Activated CD8-positive, alpha-beta T cell treated with anti-CD3 and anti-CD28 coated beads for 36 hours (primary cell): ENCODE results near the gene CCDC167. TPM values are rescaled to one million over a fixed set of nuclear protein-coding genes. Genes with fewer than 3 reads are reported as not detected.

ENCODE experiments used
- ATAC-seq: fragments of 200-7000 bp; cut with Tn5 transposase; one replicate; pipeline ENCODE4 v1.10.0; 2021; ENCODE audit warnings: mild to moderate bottlenecking, moderate library complexity
- CTCF ChIA-PET: fragments of 350-600 bp; sonication (Branson Sonifier 250); formaldehyde crosslinking; loops from one replicate; lab custom pipeline; 2021; ENCODE audit warnings: antibody characterized with exemption; lab: Charles Lee
- POLR2A ChIA-PET: fragments of 350-600 bp; sonication (Branson Sonifier 250); formaldehyde crosslinking; loops from one replicate; lab custom pipeline; 2021; ENCODE audit warnings: antibody characterized with exemption; lab: Charles Lee
- DNase-seq: peaks from one replicate; pipeline ENCODE4 v3.0.0-alpha.2; 2020
- H3K27ac Mint-ChIP-seq: one replicate; pipeline ENCODE4 v1.8.0; 2021; ENCODE audit warnings: mild to moderate bottlenecking, mixed read lengths
- H3K27me3 Mint-ChIP-seq: one replicate; pipeline ENCODE4 v1.8.0; 2021; ENCODE audit warnings: mixed read lengths
- H3K36me3 Mint-ChIP-seq: one replicate; pipeline ENCODE4 v1.8.0; 2021; ENCODE audit warnings: low read depth, mixed read lengths
- H3K4me1 Mint-ChIP-seq: one replicate; pipeline ENCODE4 v1.8.0; 2021; ENCODE audit warnings: low read depth, mixed read lengths
- H3K4me3 Mint-ChIP-seq: one replicate; pipeline ENCODE4 v1.8.0; 2021; ENCODE audit warnings: mild to moderate bottlenecking, moderate library complexity, mixed read lengths
- H3K9me3 Mint-ChIP-seq: one replicate; pipeline ENCODE4 v1.8.0; 2021; ENCODE audit warnings: mixed read lengths
- intact Hi-C: fragments of 100-400 bp; cut with micrococcal nuclease; formaldehyde crosslinking; loops from one replicate; pipeline ENCODE4 v1.10.0; 2022
- total RNA-seq, 2 experiments: library from RNA; stranded (reverse); gene quantifications; one replicate each; pipeline ENCODE4 v1.2.3, GENCODE V29; 2021
- TF ChIP-seq, protein P1 (sequence below): fragments of 200-600 bp; IDR thresholded peaks from one replicate; pipeline ENCODE4 v1.8.0; 2022; ENCODE audit warnings: antibody characterized with exemption, mild to moderate bottlenecking

Gene CCDC167
- total RNA-seq, 2 experiments from 2014 or later: 63.7 to 68.1 TPM

DNA sequence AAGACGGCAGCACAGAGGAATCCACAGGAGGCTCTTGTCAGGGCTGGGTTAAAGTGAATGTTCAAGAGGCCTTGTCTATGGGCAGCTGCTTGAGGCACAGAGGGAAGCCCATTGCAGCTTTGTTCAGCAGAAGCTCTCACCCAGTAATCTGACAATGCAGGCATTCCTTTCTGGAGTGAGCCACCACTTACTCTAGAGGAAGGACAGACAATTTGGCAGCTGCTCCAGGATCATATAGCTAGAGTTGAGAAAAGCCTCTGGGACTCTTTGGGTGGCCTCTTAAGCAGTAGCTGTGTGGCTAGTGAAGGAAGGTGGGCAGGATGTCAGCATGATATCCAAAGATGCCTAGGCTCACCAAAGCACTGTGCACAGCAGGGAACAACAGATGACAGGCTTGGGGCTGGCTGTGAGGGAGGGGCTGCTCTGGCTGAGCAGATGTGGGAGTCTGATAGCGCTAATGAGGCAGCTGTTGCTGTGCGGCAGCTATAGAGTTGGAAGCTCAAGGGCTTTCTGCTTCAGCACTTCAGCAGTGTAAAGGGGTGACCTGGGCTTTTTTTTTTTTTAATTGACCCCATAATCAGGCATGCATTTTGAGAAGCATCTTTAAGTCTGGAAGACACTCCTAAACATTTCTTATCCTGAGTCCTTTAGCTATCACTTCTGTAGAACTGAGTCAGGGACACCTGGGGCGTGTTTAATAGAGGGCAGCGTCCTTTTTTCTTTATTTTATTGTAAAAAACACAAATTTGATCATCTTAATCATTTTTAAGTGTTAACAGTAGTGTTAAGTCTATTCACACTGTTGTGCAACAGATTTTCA is 39.5 kb downstream of the CCDC167 start:
- intact Hi-C loops: no loop called here
- peaks cover 59% of the 10 kb centered on the region for H3K36me3 Mint-ChIP-seq
- POLR2A ChIA-PET: no interaction called here

DNA sequence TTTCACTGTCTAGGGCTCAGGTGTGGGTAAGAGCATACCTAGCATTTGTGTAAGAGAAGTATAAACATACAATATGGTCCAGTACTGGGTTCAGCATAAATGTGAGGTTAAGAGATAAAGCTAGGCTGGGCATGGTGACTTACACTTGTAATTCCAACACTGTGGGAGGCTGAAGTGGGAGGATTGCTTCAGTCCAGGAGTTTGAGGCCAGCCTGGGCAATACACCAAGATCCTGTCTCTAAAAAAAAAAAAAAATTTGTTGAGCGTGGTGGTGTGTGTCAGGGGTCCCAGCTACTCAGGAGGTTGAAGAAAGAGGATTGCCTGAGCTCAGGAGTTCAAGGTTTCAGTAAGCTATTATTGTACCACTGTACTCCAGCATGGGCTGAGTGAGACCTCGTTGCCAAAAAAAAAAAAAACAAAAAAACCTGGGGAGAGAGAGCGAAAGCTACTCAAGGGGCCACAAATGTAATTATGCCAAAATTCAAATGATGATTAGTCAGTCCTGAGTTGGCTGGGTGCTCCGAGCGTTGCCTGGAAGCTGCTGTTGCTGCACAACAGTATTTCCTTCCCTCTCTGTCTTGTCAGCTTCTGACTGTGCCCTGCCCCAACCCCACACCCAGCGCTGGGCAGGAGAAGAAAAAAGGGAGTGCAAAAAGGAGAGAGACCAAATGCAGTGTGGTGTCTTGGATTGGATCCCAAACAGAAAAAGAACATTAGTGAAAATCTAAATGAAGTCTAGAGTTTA is 42.7 kb downstream of the CCDC167 start:
- peaks cover 4% of the 10 kb centered on the region for H3K4me1 Mint-ChIP-seq

More for the DNA sequence above, 39.5 kb downstream of the CCDC167 start:
- DNase-seq (no peak), ATAC-seq (no peak)
- Mint-ChIP-seq H3K4me1 (no peaks in the 10 kb centered on the region), H3K27ac (no peak overlapping the region), H3K9me3 (no peaks in the 10 kb centered on the region), H3K4me3 (no peak overlapping the region), H3K27me3 (no peaks in the 10 kb centered on the region)
- TF ChIP-seq, protein P1, sequence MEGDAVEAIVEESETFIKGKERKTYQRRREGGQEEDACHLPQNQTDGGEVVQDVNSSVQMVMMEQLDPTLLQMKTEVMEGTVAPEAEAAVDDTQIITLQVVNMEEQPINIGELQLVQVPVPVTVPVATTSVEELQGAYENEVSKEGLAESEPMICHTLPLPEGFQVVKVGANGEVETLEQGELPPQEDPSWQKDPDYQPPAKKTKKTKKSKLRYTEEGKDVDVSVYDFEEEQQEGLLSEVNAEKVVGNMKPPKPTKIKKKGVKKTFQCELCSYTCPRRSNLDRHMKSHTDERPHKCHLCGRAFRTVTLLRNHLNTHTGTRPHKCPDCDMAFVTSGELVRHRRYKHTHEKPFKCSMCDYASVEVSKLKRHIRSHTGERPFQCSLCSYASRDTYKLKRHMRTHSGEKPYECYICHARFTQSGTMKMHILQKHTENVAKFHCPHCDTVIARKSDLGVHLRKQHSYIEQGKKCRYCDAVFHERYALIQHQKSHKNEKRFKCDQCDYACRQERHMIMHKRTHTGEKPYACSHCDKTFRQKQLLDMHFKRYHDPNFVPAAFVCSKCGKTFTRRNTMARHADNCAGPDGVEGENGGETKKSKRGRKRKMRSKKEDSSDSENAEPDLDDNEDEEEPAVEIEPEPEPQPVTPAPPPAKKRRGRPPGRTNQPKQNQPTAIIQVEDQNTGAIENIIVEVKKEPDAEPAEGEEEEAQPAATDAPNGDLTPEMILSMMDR: no peak
- CTCF ChIA-PET: interaction anchor here (0.6 to 1.5 kb wide), 3 partner anchors 8 to 78 kb away, joined by 3 to 4 read pairs (median 3); no protein-coding TSS in a partner anchor

DNA sequence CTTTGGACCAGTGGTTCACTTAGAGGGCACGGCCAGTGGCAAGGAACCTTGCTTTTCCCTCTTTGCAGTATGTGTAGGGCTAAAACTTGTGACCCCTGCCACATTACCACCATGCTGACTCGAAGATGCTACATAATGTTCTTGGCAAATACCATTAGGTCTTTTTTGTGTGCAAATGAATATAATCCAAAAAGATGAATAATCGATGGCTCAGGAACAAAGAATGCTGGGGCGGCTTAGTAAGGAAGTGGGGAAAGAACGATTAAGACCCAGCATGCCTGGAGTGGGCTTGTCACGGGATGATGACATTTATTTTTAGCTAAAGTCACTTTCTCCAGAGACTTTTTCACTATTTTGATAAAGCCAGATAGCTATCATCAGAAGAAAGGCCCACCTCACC is 43.6 kb downstream of the CCDC167 start:
- intact Hi-C loops: no loop called here
- no peak for DNase-seq
- Mint-ChIP-seq H3K4me1 (peaks cover 12% of the 10 kb centered on the region), H3K27ac (no peak overlapping the region), H3K27me3 (no peaks in the 10 kb centered on the region), H3K9me3 (no peaks in the 10 kb centered on the region), H3K4me3 (no peak overlapping the region), H3K36me3 (peaks cover 57% of the 10 kb centered on the region)
- ATAC-seq: no peak
- POLR2A ChIA-PET: no interaction called here
- CTCF ChIA-PET: interaction anchor here (1.3 to 1.8 kb wide), 2 partner anchors 16 to 110 kb away, joined by 3 to 4 read pairs; no protein-coding TSS in a partner anchor
- TF ChIP-seq, protein P1: no peak

More for the DNA sequence above, 42.7 kb downstream of the CCDC167 start:
- ATAC-seq: no peak
- peaks cover 58% of the 10 kb centered on the region for H3K36me3 Mint-ChIP-seq
- H3K4me3 Mint-ChIP-seq: no peak overlapping the region
- ChIA-PET POLR2A (interaction anchor here (0.6 to 1.3 kb wide), 3 partner anchors 13 to 58 kb away, joined by 3 to 6 read pairs (median 3); no protein-coding TSS in a partner anchor), CTCF (interaction anchor here (0.6 to 1.0 kb wide), 2 partner anchors 13 to 109 kb away, joined by 3 read pairs; no protein-coding TSS in a partner anchor)
- TF ChIP-seq, protein P1: no peak
- no peak overlapping the region for H3K27ac Mint-ChIP-seq
- no peaks in the 10 kb centered on the region for H3K9me3 Mint-ChIP-seq
- no peak for DNase-seq
- intact Hi-C loops: no loop called here
- H3K27me3 Mint-ChIP-seq: no peaks in the 10 kb centered on the region

DNA sequence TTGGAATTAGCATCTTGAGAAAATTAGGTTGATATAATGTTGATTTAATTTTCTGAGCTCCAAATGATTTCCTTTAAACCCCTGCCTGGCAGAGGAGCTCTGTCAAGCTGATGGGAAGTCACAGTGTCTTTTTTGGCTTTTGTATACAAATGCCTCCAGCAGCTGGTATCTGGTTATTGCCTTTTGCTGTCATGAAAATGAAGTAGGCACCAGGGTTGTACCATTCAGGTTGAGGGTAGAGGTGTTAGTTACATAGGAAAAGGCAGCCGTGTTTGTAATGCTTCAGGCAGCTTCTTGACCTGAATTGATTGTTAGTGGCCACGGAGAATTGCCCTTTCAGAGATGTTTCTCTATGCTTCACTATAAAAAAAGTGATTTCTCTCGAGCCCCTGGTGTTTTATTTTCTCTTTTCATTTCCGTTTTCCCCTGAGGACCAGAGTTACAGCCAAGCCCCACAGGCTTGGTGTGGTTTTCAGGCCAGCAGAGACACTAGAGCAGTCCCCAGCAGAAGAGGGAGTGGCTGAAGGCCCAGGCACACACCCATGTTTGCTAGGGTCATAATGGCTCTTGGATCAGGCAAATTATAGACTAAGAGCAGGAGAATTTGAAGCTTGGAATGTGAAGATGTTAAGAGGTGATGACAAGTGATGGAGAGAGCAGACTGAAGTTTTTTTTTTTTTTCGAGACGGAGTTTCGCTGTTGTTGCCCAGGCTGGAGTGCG is 45.1 kb downstream of the CCDC167 start:
- ATAC-seq: no peak
- intact Hi-C loops: no loop called here
- Mint-ChIP-seq H3K27ac (no peak overlapping the region), H3K9me3 (no peaks in the 10 kb centered on the region), H3K4me3 (no peak overlapping the region), H3K4me1 (peaks cover 12% of the 10 kb centered on the region), H3K36me3 (peaks cover 63% of the 10 kb centered on the region), H3K27me3 (no peaks in the 10 kb centered on the region)
- no peak for DNase-seq
- CTCF ChIA-PET: interaction anchor here (0.7 to 1.8 kb wide), 3 partner anchors 14 to 129 kb away, joined by 3 to 4 read pairs (median 3); no protein-coding TSS in a partner anchor
- TF ChIP-seq, protein P1: no peak
- POLR2A ChIA-PET: interaction anchor here (0.7 to 1.3 kb wide), 2 partner anchors 15 to 21 kb away, joined by 3 to 6 read pairs; partner anchors contain the start of gene CMTR1
